CD4-positive, alpha-beta T cell treated with Interleukin-15 for 4 hours (primary cell): Measurements from ENCODE around the gene TRAF3.

Experiments used
- DNase-seq: peaks from one replicate; pipeline ENCODE4 v3.0.0-alpha.2; 2020; ENCODE audit warnings: low spot score

Gene TRAF3

DNA sequence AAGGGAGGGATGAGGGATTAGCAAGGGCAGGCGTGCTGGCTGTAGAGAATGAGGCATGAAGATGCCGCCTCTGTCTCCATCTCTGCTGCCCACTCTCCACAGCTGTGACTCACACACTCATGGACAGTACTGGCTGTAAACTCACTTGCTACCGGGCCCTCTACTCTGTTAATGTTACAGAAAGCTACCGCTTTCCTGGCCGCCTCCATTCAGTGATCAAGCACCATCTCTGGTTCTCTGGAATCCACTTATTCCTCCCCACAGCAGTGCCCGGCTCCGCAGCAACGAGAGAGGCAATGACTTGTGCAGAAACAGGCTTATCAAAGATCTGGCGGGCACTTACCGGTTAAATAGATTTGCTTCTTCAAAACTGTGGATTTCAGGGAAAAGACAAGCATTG, 180.0 kb downstream of the TRAF3 start:
- no peak for DNase-seq

DNA sequence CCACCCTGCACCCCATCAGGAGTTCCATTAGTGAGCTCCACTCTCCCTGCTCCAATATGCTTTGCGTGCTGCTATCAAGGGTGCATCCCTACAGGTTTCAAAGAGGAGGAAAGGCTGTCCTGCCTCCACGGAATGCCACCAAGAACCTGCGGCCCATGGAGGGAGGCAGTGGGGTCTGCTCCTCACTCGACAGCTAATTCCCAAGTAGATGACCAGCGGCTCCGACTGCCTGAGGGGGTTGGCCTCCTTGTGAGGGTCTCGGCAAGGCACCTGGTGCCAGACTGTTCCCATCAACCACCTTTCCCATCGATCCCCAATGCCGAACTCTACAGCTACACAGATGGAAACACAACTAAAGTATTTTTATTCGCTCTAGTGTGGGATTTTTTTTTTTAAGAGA, 181.2 kb downstream of the TRAF3 start:
- no peak for DNase-seq
